Activated naive CD8-positive, alpha-beta T cell treated with anti-CD3 and anti-CD28 coated beads, Interleukin-2, amount 10 ng/mL, durations not matched to agents 7 days and 5 days (primary cell): ENCODE measurements around the gene SMAD4. TPM values are rescaled to one million over a fixed set of nuclear protein-coding genes. Genes with fewer than 3 reads are reported as not detected.

ENCODE experiments used
- ATAC-seq: fragments of 150-1000 bp; cut with Tn5 transposase; one replicate; pipeline ENCODE4 v1.10.0; 2021; ENCODE audit warnings: low read depth, moderate library complexity
- POLR2A ChIA-PET: fragments of 350-600 bp; sonication (Branson Sonifier 250); formaldehyde crosslinking; loops from one replicate; lab custom pipeline; 2021; ENCODE audit warnings: antibody characterized with exemption; lab: Charles Lee
- DNase-seq: peaks from one replicate; pipeline ENCODE4 v3.0.0; 2021
- H3K27ac Mint-ChIP-seq: one replicate; pipeline ENCODE4 v1.8.0; 2022; ENCODE audit warnings: mild to moderate bottlenecking, mixed read lengths
- H3K27me3 Mint-ChIP-seq: one replicate; pipeline ENCODE4 v1.8.0; 2022; ENCODE audit warnings: mild to moderate bottlenecking, moderate library complexity, mixed read lengths
- H3K36me3 Mint-ChIP-seq: one replicate; pipeline ENCODE4 v1.8.0; 2021; ENCODE audit warnings: mild to moderate bottlenecking, mixed read lengths
- H3K4me1 Mint-ChIP-seq: one replicate; pipeline ENCODE4 v1.8.0; 2021; ENCODE audit warnings: mixed read lengths
- H3K4me3 Mint-ChIP-seq: one replicate; pipeline ENCODE4 v1.8.0; 2022; ENCODE audit warnings: mild to moderate bottlenecking, moderate library complexity, mixed read lengths
- H3K9me3 Mint-ChIP-seq: one replicate; pipeline ENCODE4 v1.8.0; 2021; ENCODE audit warnings: mixed read lengths
- total RNA-seq, 2 experiments: library from RNA; stranded (reverse); gene quantifications; one replicate each; pipeline ENCODE4 v1.2.3, GENCODE V29; 2021

Gene SMAD4
- total RNA-seq, 2 experiments from 2014 or later, result 84.9 to 105 TPM

DNA sequence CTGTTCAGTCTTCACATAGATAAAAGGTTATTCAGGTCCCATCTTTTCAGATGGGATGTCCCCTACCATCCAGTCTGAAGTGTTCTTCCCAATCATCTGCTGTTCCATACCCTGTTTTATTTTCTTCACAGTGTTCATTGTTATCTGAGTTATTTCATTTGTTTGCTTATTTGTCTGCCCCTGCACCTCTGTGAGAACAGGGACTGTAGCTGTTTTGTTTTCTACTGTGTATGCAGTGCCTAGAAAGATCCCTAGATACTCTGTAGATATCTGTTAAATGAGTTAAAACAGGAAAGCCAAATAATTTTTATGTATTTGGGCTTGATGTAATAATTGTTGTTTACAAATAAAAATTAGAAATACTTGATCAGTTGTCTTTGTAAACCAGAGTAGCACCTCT, 34.2 kb downstream of the SMAD4 start:
- no peak for DNase-seq
- H3K27ac Mint-ChIP-seq, result no peak overlapping the region
- H3K36me3 Mint-ChIP-seq, result peaks cover 31% of the 10 kb centered on the region
- no peaks in the 10 kb centered on the region for H3K27me3 Mint-ChIP-seq
- peaks cover 4% of the 10 kb centered on the region for H3K4me1 Mint-ChIP-seq
- H3K4me3 Mint-ChIP-seq, result no peak overlapping the region
- no peaks in the 10 kb centered on the region for H3K9me3 Mint-ChIP-seq
- POLR2A ChIA-PET, result interaction anchor here (0.6 kb wide), 1 partner anchor 15 kb away, joined by 4 read pairs; no protein-coding TSS in a partner anchor
- no peak for ATAC-seq

- no peak overlapping the region for H3K27ac Mint-ChIP-seq
- POLR2A ChIA-PET, result no interaction called here
- no peaks in the 10 kb centered on the region for H3K27me3 Mint-ChIP-seq
- DNase-seq (no peak), ATAC-seq (no peak)
- H3K4me3 Mint-ChIP-seq, result no peak overlapping the region
- H3K9me3 Mint-ChIP-seq, result no peaks in the 10 kb centered on the region
- peaks cover 6% of the 10 kb centered on the region for H3K4me1 Mint-ChIP-seq
- H3K36me3 Mint-ChIP-seq, result peaks cover 42% of the 10 kb centered on the region
These were observed 36.3 kb downstream of the SMAD4 start for GRCh38 chr18:51066273-51066672.

DNA sequence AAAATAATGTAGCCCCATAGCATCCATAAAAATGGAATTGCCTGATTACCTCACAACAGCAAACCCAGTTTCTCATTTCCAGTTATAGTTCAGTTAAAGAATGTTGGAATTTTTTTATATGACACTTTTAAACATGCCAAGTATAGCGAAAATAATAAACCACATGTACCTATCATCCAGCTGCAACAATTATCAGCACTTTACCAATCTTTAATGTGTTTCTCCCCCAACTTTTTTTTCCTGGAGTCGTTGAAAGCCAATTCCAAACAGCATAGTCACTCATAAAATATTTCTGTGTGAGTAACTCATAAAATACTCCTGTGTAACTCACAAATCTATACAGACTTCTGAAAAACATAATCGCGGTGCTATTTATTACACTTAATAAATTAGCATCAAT, 38.1 kb downstream of the SMAD4 start:
- no peak overlapping the region for H3K4me3 Mint-ChIP-seq
- ATAC-seq, result no peak
- DNase-seq, result no peak
- H3K36me3 Mint-ChIP-seq, result peaks cover 51% of the 10 kb centered on the region
- no peak overlapping the region for H3K27ac Mint-ChIP-seq
- POLR2A ChIA-PET, result no interaction called here
- peaks cover 6% of the 10 kb centered on the region for H3K4me1 Mint-ChIP-seq
- no peaks in the 10 kb centered on the region for H3K9me3 Mint-ChIP-seq
- no peaks in the 10 kb centered on the region for H3K27me3 Mint-ChIP-seq

DNA sequence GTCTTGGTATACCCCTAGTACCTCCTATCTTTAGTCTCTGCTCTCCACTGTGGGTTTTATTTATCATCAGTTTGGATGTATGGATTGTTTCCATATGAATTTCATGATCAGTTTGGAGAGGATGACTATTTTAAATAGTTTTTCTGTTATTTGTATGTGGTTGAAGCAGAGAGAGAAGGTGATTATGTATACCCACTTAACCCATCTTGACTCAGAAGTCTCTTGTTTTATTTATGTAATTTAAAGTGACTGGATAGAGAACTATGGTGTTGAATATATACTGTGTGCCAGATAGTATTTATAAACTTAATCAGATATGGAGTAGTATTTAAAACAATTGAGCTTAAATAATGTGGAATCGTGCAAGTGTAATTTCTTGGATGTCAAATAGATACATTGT, 39.9 kb downstream of the SMAD4 start:
- no peaks in the 10 kb centered on the region for H3K27me3 Mint-ChIP-seq
- DNase-seq, result no peak
- H3K4me3 Mint-ChIP-seq, result no peak overlapping the region
- H3K36me3 Mint-ChIP-seq, result peaks cover 57% of the 10 kb centered on the region
- POLR2A ChIA-PET, result no interaction called here
- H3K9me3 Mint-ChIP-seq, result no peaks in the 10 kb centered on the region
- peaks cover 17% of the 10 kb centered on the region for H3K4me1 Mint-ChIP-seq
- ATAC-seq, result no peak
- no peak overlapping the region for H3K27ac Mint-ChIP-seq

- H3K36me3 Mint-ChIP-seq, result peaks cover 55% of the 10 kb centered on the region
- peaks cover 19% of the 10 kb centered on the region for H3K4me1 Mint-ChIP-seq
- DNase-seq (no peak), ATAC-seq (no peak)
- no peaks in the 10 kb centered on the region for H3K9me3 Mint-ChIP-seq
- H3K4me3 Mint-ChIP-seq, result no peak overlapping the region
- no peak overlapping the region for H3K27ac Mint-ChIP-seq
- H3K27me3 Mint-ChIP-seq, result no peaks in the 10 kb centered on the region
- POLR2A ChIA-PET, result no interaction called here
These were observed 40.5 kb downstream of the SMAD4 start for GRCh38 chr18:51070545-51070944.

- Mint-ChIP-seq H3K27ac (no peak overlapping the region), H3K4me3 (no peak overlapping the region), H3K4me1 (peaks cover 19% of the 10 kb centered on the region), H3K36me3 (peaks cover 58% of the 10 kb centered on the region), H3K27me3 (no peaks in the 10 kb centered on the region), H3K9me3 (no peaks in the 10 kb centered on the region)
- POLR2A ChIA-PET, result no interaction called here
- ATAC-seq, result no peak
- DNase-seq, result no peak
These were observed 42.7 kb downstream of the SMAD4 start for GRCh38 chr18:51072586-51073313.

DNA sequence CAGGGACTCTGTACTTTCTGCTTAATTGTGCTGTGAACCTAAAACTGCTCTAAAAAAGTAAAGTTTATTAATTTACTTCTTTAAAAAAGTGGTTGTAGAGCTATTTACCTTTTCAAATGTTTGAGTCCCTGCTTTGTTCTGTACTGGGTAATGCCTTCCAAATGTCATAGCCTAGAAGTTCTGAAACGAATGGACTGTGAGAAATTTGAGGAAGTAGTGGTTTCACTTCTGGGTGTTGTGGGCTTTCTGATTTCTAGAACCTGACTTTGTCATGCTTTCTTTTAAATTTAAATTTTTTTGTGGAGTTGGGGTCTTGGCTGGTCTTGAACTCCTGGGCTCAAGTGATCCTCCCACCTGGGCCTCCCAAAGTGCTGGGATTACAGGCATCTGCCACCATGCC, 44.6 kb downstream of the SMAD4 start:
- Mint-ChIP-seq H3K27ac (peak overlapping the region; percentile 34), H3K4me1 (peaks cover 19% of the 10 kb centered on the region)
- peak; percentile 66 for ATAC-seq

DNA sequence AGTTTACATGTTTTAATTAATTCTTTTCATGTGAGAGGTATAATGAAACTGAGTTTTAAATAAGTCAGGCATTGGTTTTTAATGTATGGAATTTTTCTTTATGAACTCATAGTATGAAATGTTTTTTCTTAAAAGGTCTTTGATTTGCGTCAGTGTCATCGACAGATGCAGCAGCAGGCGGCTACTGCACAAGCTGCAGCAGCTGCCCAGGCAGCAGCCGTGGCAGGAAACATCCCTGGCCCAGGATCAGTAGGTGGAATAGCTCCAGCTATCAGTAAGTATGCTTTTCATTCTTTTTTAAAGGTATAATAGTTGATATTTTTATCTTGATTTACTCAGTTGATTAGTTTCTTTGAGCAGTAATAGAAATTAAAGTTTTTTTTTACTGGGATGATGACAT, 46.5 kb downstream of the SMAD4 start:
- ATAC-seq (no peak), DNase-seq (no peak)
- Mint-ChIP-seq H3K4me1 (peaks cover 19% of the 10 kb centered on the region), H3K4me3 (no peak overlapping the region), H3K9me3 (no peaks in the 10 kb centered on the region), H3K36me3 (peaks cover 55% of the 10 kb centered on the region), H3K27me3 (no peaks in the 10 kb centered on the region), H3K27ac (no peak overlapping the region)
- POLR2A ChIA-PET, result no interaction called here

More for the DNA sequence above, 44.6 kb downstream of the SMAD4 start:
- Mint-ChIP-seq H3K4me3 (no peak overlapping the region), H3K27me3 (no peaks in the 10 kb centered on the region), H3K9me3 (no peaks in the 10 kb centered on the region), H3K36me3 (peaks cover 57% of the 10 kb centered on the region)
- POLR2A ChIA-PET, result interaction anchor here (0.6 kb wide), 1 partner anchor 52 kb away, joined by 6 read pairs; no protein-coding TSS in a partner anchor
- no peak for DNase-seq

DNA sequence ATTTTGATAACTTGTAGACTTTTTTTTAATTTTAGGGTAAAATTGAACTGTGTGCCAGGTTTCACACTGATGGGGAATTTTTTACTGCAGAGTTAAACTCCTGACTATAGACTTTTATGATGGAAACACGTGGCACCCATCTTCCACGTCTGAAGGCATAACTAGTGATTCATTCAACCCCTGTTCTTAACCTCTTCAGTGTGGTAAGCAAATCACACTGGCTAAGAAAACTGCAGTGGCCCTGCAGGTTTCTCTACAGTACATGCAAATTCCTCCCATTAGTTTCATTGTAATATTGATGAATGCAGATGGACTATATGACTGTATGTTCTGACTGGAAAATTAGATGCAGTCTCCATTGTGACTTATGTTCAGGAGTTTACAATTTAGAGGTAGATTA, 47.2 kb downstream of the SMAD4 start:
- no peaks in the 10 kb centered on the region for H3K27me3 Mint-ChIP-seq
- no peaks in the 10 kb centered on the region for H3K9me3 Mint-ChIP-seq
- POLR2A ChIA-PET, result no interaction called here
- no peak overlapping the region for H3K4me3 Mint-ChIP-seq
- H3K36me3 Mint-ChIP-seq, result peaks cover 53% of the 10 kb centered on the region
- no peak overlapping the region for H3K27ac Mint-ChIP-seq
- peaks cover 18% of the 10 kb centered on the region for H3K4me1 Mint-ChIP-seq
- DNase-seq (no peak), ATAC-seq (no peak)

- Mint-ChIP-seq H3K27ac (no peak overlapping the region), H3K4me3 (no peak overlapping the region), H3K27me3 (no peaks in the 10 kb centered on the region), H3K36me3 (peaks cover 50% of the 10 kb centered on the region), H3K9me3 (no peaks in the 10 kb centered on the region), H3K4me1 (peaks cover 24% of the 10 kb centered on the region)
- POLR2A ChIA-PET, result no interaction called here
- ATAC-seq, result no peak
- no peak for DNase-seq
These were observed 48.0 kb downstream of the SMAD4 start for GRCh38 chr18:51078026-51078425.

GRCh38 chr18:51082571-51083267, 52.7 kb downstream of the SMAD4 start:
- no peak for ATAC-seq
- Mint-ChIP-seq H3K9me3 (peaks cover 11% of the 10 kb centered on the region), H3K27ac (peak overlapping the region; percentile 71), H3K27me3 (no peaks in the 10 kb centered on the region), H3K36me3 (peaks cover 74% of the 10 kb centered on the region), H3K4me3 (no peak overlapping the region), H3K4me1 (peaks cover 11% of the 10 kb centered on the region)
- POLR2A ChIA-PET, result interaction anchor here (0.7 kb wide), 1 partner anchor 29 kb away, joined by 5 read pairs; no protein-coding TSS in a partner anchor
- DNase-seq, result no peak

- POLR2A ChIA-PET, result no interaction called here
- no peak overlapping the region for H3K4me3 Mint-ChIP-seq
- H3K27ac Mint-ChIP-seq, result no peak overlapping the region
- DNase-seq (no peak), ATAC-seq (no peak)
- H3K27me3 Mint-ChIP-seq, result no peaks in the 10 kb centered on the region
- peaks cover 16% of the 10 kb centered on the region for H3K9me3 Mint-ChIP-seq
- H3K4me1 Mint-ChIP-seq, result peaks cover 11% of the 10 kb centered on the region
- peaks cover 75% of the 10 kb centered on the region for H3K36me3 Mint-ChIP-seq
These were observed 53.4 kb downstream of the SMAD4 start for GRCh38 chr18:51083398-51083797.

GRCh38 chr18:51088410-51088809, 58.4 kb downstream of the SMAD4 start:
- POLR2A ChIA-PET, result no interaction called here
- H3K4me1 Mint-ChIP-seq, result no peaks in the 10 kb centered on the region
- peaks cover 20% of the 10 kb centered on the region for H3K9me3 Mint-ChIP-seq
- H3K27ac Mint-ChIP-seq, result peak overlapping the region; percentile 11
- H3K27me3 Mint-ChIP-seq, result peaks cover 2% of the 10 kb centered on the region
- DNase-seq, result no peak
- peaks cover 45% of the 10 kb centered on the region for H3K36me3 Mint-ChIP-seq
- ATAC-seq, result no peak
- H3K4me3 Mint-ChIP-seq, result no peak overlapping the region

DNA sequence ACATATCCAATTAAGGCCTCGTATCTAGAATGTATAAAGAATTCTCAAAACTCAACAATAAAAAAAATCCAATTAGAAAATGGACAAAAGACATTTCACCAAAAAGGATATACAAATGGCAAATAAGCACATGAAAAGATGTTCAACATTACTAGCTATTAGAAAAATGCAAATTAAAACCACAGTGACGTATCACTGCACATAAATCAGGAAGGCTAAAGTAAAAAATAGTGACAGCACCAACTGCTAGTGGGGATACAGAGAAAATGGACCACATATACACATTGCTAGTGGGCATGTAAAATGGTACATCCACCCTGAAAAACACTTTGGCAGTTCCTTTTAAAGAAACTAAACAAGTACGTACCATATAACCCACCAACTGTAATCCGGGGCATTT, 59.7 kb downstream of the SMAD4 start:
- POLR2A ChIA-PET, result no interaction called here
- Mint-ChIP-seq H3K4me3 (no peak overlapping the region), H3K36me3 (peaks cover 33% of the 10 kb centered on the region), H3K9me3 (peaks cover 22% of the 10 kb centered on the region), H3K27ac (no peak overlapping the region), H3K4me1 (no peaks in the 10 kb centered on the region), H3K27me3 (peaks cover 5% of the 10 kb centered on the region)
- no peak for ATAC-seq
- no peak for DNase-seq
